ENCODE measurements around the gene JMJD8. TPM values are rescaled to one million over a fixed set of nuclear protein-coding genes. Genes with fewer than 3 reads are reported as not detected.
A peak's percentile ranks its signal among the peaks of the same experiment; 100 is the strongest.

The JMJD8 gene
- total and polyA plus RNA-seq, 9 of the 15 experiments (the other 6 are each of a cell fraction or from before 2014, with no cell fraction given), result 1.2 to 50.6 (median 29.3) TPM

- TF ChIP-seq, protein P1, sequence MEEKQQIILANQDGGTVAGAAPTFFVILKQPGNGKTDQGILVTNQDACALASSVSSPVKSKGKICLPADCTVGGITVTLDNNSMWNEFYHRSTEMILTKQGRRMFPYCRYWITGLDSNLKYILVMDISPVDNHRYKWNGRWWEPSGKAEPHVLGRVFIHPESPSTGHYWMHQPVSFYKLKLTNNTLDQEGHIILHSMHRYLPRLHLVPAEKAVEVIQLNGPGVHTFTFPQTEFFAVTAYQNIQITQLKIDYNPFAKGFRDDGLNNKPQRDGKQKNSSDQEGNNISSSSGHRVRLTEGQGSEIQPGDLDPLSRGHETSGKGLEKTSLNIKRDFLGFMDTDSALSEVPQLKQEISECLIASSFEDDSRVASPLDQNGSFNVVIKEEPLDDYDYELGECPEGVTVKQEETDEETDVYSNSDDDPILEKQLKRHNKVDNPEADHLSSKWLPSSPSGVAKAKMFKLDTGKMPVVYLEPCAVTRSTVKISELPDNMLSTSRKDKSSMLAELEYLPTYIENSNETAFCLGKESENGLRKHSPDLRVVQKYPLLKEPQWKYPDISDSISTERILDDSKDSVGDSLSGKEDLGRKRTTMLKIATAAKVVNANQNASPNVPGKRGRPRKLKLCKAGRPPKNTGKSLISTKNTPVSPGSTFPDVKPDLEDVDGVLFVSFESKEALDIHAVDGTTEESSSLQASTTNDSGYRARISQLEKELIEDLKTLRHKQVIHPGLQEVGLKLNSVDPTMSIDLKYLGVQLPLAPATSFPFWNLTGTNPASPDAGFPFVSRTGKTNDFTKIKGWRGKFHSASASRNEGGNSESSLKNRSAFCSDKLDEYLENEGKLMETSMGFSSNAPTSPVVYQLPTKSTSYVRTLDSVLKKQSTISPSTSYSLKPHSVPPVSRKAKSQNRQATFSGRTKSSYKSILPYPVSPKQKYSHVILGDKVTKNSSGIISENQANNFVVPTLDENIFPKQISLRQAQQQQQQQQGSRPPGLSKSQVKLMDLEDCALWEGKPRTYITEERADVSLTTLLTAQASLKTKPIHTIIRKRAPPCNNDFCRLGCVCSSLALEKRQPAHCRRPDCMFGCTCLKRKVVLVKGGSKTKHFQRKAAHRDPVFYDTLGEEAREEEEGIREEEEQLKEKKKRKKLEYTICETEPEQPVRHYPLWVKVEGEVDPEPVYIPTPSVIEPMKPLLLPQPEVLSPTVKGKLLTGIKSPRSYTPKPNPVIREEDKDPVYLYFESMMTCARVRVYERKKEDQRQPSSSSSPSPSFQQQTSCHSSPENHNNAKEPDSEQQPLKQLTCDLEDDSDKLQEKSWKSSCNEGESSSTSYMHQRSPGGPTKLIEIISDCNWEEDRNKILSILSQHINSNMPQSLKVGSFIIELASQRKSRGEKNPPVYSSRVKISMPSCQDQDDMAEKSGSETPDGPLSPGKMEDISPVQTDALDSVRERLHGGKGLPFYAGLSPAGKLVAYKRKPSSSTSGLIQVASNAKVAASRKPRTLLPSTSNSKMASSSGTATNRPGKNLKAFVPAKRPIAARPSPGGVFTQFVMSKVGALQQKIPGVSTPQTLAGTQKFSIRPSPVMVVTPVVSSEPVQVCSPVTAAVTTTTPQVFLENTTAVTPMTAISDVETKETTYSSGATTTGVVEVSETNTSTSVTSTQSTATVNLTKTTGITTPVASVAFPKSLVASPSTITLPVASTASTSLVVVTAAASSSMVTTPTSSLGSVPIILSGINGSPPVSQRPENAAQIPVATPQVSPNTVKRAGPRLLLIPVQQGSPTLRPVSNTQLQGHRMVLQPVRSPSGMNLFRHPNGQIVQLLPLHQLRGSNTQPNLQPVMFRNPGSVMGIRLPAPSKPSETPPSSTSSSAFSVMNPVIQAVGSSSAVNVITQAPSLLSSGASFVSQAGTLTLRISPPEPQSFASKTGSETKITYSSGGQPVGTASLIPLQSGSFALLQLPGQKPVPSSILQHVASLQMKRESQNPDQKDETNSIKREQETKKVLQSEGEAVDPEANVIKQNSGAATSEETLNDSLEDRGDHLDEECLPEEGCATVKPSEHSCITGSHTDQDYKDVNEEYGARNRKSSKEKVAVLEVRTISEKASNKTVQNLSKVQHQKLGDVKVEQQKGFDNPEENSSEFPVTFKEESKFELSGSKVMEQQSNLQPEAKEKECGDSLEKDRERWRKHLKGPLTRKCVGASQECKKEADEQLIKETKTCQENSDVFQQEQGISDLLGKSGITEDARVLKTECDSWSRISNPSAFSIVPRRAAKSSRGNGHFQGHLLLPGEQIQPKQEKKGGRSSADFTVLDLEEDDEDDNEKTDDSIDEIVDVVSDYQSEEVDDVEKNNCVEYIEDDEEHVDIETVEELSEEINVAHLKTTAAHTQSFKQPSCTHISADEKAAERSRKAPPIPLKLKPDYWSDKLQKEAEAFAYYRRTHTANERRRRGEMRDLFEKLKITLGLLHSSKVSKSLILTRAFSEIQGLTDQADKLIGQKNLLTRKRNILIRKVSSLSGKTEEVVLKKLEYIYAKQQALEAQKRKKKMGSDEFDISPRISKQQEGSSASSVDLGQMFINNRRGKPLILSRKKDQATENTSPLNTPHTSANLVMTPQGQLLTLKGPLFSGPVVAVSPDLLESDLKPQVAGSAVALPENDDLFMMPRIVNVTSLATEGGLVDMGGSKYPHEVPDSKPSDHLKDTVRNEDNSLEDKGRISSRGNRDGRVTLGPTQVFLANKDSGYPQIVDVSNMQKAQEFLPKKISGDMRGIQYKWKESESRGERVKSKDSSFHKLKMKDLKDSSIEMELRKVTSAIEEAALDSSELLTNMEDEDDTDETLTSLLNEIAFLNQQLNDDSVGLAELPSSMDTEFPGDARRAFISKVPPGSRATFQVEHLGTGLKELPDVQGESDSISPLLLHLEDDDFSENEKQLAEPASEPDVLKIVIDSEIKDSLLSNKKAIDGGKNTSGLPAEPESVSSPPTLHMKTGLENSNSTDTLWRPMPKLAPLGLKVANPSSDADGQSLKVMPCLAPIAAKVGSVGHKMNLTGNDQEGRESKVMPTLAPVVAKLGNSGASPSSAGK (IDR thresholded peaks at IDR 0.05), result no peak
- TF ChIP-seq ZBTB26 (CRISPR knock-in tag; IDR thresholded peaks at IDR 0.05) (0 out of 2 replicates have a peak, but pooled peaks have one; percentile 49), ZNF324 (CRISPR knock-in tag; IDR thresholded peaks at IDR 0.05) (no peak), PHF20 (IDR thresholded peaks at IDR 0.05; ENCODE audit: partially characterized antibody) (peak; percentile 17), KAT7 (CRISPR knock-in tag; IDR thresholded peaks at IDR 0.05; ENCODE audit: borderline replicate concordance) (no peak), KDM2B (CRISPR knock-in tag; IDR thresholded peaks at IDR 0.05) (0 out of 2 replicates have a peak, but pooled peaks have one; percentile 54), NR2C1 (IDR thresholded peaks at IDR 0.05) (no peak), NR2C1 (tag; IDR thresholded peaks at IDR 0.05) (no peak)
- TF ChIP-seq, protein P2, sequence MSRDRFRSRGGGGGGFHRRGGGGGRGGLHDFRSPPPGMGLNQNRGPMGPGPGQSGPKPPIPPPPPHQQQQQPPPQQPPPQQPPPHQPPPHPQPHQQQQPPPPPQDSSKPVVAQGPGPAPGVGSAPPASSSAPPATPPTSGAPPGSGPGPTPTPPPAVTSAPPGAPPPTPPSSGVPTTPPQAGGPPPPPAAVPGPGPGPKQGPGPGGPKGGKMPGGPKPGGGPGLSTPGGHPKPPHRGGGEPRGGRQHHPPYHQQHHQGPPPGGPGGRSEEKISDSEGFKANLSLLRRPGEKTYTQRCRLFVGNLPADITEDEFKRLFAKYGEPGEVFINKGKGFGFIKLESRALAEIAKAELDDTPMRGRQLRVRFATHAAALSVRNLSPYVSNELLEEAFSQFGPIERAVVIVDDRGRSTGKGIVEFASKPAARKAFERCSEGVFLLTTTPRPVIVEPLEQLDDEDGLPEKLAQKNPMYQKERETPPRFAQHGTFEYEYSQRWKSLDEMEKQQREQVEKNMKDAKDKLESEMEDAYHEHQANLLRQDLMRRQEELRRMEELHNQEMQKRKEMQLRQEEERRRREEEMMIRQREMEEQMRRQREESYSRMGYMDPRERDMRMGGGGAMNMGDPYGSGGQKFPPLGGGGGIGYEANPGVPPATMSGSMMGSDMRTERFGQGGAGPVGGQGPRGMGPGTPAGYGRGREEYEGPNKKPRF (IDR thresholded peaks at IDR 0.05; ENCODE audit: low read depth, low read length), result no peak
- TF ChIP-seq, protein P3, sequence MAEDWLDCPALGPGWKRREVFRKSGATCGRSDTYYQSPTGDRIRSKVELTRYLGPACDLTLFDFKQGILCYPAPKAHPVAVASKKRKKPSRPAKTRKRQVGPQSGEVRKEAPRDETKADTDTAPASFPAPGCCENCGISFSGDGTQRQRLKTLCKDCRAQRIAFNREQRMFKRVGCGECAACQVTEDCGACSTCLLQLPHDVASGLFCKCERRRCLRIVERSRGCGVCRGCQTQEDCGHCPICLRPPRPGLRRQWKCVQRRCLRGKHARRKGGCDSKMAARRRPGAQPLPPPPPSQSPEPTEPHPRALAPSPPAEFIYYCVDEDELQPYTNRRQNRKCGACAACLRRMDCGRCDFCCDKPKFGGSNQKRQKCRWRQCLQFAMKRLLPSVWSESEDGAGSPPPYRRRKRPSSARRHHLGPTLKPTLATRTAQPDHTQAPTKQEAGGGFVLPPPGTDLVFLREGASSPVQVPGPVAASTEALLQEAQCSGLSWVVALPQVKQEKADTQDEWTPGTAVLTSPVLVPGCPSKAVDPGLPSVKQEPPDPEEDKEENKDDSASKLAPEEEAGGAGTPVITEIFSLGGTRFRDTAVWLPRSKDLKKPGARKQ (CRISPR knock-in tag; IDR thresholded peaks at IDR 0.05), result no peak
Observed at GRCh38 chr16:674968-675883, 8.9 kb downstream of the JMJD8 start, which contains the start of gene RHBDL1 (continued).

Measured in K562 (cell line).